Measurements from ENCODE around the gene TRIO. TPM values are rescaled to one million over a fixed set of nuclear protein-coding genes. Genes with fewer than 3 reads are reported as not detected.

Gene TRIO
- polyA plus RNA-seq, 1 of the 3 experiments (the other 2 are of a cell fraction): 229 TPM

DNA sequence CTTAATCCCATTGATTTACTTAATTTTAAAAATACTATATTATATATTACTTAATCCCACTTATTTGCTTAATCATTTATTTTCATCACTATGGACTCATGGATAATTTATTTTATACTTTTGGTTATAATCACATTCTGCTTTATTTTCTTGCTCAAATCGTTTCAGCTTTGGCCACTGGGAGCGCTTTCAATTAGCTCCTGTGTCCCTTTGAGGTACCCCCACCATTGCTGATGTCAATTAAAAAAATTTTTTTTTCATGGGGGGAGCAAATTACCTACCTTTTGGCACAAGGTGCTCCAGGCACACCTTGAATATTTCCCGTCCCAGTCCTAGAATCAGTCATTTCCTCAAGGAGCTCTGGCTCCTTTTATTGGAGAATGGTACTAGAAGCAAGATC, 1.4 kb upstream of the TRIO start:
- no peaks in the 10 kb centered on the region for H3K36me3 ChIP-seq (replicated peaks in 1 of 2; ENCODE audit: control insufficient read depth in 1 of 2, insufficient read depth in 2 of 2, low read length in 1 of 2)
- H3K27ac ChIP-seq (ENCODE audit: low read depth in 2 of 2, low read length in 1 of 2): 0 out of 4 replicates have a peak overlapping the region, but pooled peaks of 1 of the 2 experiments have one; percentile 82
- H3F3A ChIP-seq (replicated peaks; ENCODE audit: insufficient read depth): peaks cover 31% of the 10 kb centered on the region
- no peak overlapping the region for H3K9ac ChIP-seq
- H3K4me1 ChIP-seq (ENCODE audit: control insufficient read depth in 1 of 2, insufficient read depth in 2 of 2, low read depth in 1 of 2, low read length in 1 of 2): peaks cover 11 to 19% of the 10 kb centered on the region in 2 experiments; a peak in 3 of 4 replicates
- H3K79me2 ChIP-seq (ENCODE audit: insufficient read depth): peaks cover 42% of the 10 kb centered on the region
- peaks cover 23% of the 10 kb centered on the region for H4K20me1 ChIP-seq (ENCODE audit: insufficient read depth)
- 84% methylated on average over 3 of the region's 3 CpGs for WGBS (ENCODE audit: low lambda C conversion rate)
- no peaks in the 10 kb centered on the region for H3K9me2 ChIP-seq
- TF ChIP-seq GATA2 (CRISPR knock-in tag; IDR thresholded peaks at IDR 0.05) (no peak), YY1 (IDR thresholded peaks at IDR 0.05; ENCODE audit: low read depth) (no peak), FOXM1 (IDR thresholded peaks at IDR 0.05; ENCODE audit: low read depth) (no peak), EZH2phosphoT487 (IDR thresholded peaks at IDR 0.05; ENCODE audit: borderline replicate concordance, low read depth) (no peak), MXI1 (IDR thresholded peaks at IDR 0.05; ENCODE audit: low read depth, low read length) (no peak), RCOR1 (IDR thresholded peaks at IDR 0.05; ENCODE audit: low read length) (no peak), RXRA (IDR thresholded peaks at IDR 0.05; ENCODE audit: borderline replicate concordance, low read depth) (no peak), MEF2A (IDR thresholded peaks at IDR 0.05; ENCODE audit: borderline replicate concordance, low read depth) (no peak), SMC3 (IDR thresholded peaks at IDR 0.05; ENCODE audit: low read depth, low read length) (no peak), ELF1 (IDR thresholded peaks at IDR 0.05) (no peak), SIN3A (IDR thresholded peaks at IDR 0.05; ENCODE audit: borderline replicate concordance, low read depth, low read length) (no peak), TEAD4 (IDR thresholded peaks at IDR 0.05; ENCODE audit: borderline replicate concordance, insufficient read depth) (no peak)
- TF ChIP-seq, protein P1, sequence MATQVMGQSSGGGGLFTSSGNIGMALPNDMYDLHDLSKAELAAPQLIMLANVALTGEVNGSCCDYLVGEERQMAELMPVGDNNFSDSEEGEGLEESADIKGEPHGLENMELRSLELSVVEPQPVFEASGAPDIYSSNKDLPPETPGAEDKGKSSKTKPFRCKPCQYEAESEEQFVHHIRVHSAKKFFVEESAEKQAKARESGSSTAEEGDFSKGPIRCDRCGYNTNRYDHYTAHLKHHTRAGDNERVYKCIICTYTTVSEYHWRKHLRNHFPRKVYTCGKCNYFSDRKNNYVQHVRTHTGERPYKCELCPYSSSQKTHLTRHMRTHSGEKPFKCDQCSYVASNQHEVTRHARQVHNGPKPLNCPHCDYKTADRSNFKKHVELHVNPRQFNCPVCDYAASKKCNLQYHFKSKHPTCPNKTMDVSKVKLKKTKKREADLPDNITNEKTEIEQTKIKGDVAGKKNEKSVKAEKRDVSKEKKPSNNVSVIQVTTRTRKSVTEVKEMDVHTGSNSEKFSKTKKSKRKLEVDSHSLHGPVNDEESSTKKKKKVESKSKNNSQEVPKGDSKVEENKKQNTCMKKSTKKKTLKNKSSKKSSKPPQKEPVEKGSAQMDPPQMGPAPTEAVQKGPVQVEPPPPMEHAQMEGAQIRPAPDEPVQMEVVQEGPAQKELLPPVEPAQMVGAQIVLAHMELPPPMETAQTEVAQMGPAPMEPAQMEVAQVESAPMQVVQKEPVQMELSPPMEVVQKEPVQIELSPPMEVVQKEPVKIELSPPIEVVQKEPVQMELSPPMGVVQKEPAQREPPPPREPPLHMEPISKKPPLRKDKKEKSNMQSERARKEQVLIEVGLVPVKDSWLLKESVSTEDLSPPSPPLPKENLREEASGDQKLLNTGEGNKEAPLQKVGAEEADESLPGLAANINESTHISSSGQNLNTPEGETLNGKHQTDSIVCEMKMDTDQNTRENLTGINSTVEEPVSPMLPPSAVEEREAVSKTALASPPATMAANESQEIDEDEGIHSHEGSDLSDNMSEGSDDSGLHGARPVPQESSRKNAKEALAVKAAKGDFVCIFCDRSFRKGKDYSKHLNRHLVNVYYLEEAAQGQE (IDR thresholded peaks at IDR 0.05; ENCODE audit: low read depth, low read length): no peak
- TF ChIP-seq, protein P2, sequence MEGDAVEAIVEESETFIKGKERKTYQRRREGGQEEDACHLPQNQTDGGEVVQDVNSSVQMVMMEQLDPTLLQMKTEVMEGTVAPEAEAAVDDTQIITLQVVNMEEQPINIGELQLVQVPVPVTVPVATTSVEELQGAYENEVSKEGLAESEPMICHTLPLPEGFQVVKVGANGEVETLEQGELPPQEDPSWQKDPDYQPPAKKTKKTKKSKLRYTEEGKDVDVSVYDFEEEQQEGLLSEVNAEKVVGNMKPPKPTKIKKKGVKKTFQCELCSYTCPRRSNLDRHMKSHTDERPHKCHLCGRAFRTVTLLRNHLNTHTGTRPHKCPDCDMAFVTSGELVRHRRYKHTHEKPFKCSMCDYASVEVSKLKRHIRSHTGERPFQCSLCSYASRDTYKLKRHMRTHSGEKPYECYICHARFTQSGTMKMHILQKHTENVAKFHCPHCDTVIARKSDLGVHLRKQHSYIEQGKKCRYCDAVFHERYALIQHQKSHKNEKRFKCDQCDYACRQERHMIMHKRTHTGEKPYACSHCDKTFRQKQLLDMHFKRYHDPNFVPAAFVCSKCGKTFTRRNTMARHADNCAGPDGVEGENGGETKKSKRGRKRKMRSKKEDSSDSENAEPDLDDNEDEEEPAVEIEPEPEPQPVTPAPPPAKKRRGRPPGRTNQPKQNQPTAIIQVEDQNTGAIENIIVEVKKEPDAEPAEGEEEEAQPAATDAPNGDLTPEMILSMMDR (IDR thresholded peaks at IDR 0.05): no peak; the same call in 1 of the 2 replicates
- TF ChIP-seq, protein P3, sequence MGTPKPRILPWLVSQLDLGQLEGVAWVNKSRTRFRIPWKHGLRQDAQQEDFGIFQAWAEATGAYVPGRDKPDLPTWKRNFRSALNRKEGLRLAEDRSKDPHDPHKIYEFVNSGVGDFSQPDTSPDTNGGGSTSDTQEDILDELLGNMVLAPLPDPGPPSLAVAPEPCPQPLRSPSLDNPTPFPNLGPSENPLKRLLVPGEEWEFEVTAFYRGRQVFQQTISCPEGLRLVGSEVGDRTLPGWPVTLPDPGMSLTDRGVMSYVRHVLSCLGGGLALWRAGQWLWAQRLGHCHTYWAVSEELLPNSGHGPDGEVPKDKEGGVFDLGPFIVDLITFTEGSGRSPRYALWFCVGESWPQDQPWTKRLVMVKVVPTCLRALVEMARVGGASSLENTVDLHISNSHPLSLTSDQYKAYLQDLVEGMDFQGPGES (IDR thresholded peaks at IDR 0.05; ENCODE audit: low read depth, low read length): no peak
- no peaks in the 10 kb centered on the region for H3K27me3 ChIP-seq (ENCODE audit: insufficient read depth)
- POLR2A ChIA-PET: no interaction called here
- no peaks in the 10 kb centered on the region for H3K9me3 ChIP-seq
- H2AFZ ChIP-seq (ENCODE audit: low read depth): no peak overlapping the region
- DNase-seq: no peak
- H3K4me2 ChIP-seq: no peak overlapping the region
- CTCF ChIA-PET: interaction anchor here (1.0 to 2.5 kb wide), 6 partner anchors 13 to 507 kb away, joined by 3 to 12 read pairs (median 5); no protein-coding TSS in a partner anchor
- peak overlapping the region in 1 of 2 experiments; percentile 73; a peak in 1 of 4 replicates for H3K4me3 ChIP-seq (ENCODE audit: low read depth in 2 of 2, low read length in 1 of 2)
